HG03378 (cell line): ENCODE results near the gene CDK17.

Experiments used
- ATAC-seq: cut with Tn5 transposase; IDR thresholded peaks from one replicate; pipeline ENCODE4 v1.9.1; 2021; ENCODE audit warnings: mild to moderate bottlenecking, moderate library complexity; ENCODE audit not compliant: unreplicated experiment

The CDK17 gene

GRCh38 chr12:96271469-96272199 is 128.6 kb downstream of the CDK17 start:
- ATAC-seq = no peak

- ATAC-seq = no peak
Measured at GRCh38 chr12:96266238-96266637, 134.0 kb downstream of the CDK17 start.

GRCh38 chr12:96265836-96266235 is 134.4 kb downstream of the CDK17 start:
- ATAC-seq = no peak

- ATAC-seq = no peak
Measured at GRCh38 chr12:96265400-96265799, 134.8 kb downstream of the CDK17 start.

GRCh38 chr12:96263449-96263902 is 136.8 kb downstream of the CDK17 start:
- ATAC-seq = no peak

GRCh38 chr12:96261557-96261956 is 138.7 kb downstream of the CDK17 start:
- ATAC-seq = no peak

- ATAC-seq = no peak
Measured at GRCh38 chr12:96260644-96261043, 139.6 kb downstream of the CDK17 start.

GRCh38 chr12:96260231-96260630 is 140.0 kb downstream of the CDK17 start:
- no peak for ATAC-seq

- no peak for ATAC-seq
Measured at GRCh38 chr12:96258104-96258961, 141.9 kb downstream of the CDK17 start.

GRCh38 chr12:96257550-96258103 is 142.6 kb downstream of the CDK17 start:
- ATAC-seq = no peak

GRCh38 chr12:96256672-96257361 is 143.4 kb downstream of the CDK17 start:
- no peak for ATAC-seq

GRCh38 chr12:96255077-96255476 is 145.2 kb downstream of the CDK17 start:
- no peak for ATAC-seq

GRCh38 chr12:96250119-96250685 is 150.0 kb downstream of the CDK17 start:
- ATAC-seq = no peak

- ATAC-seq = no peak
Measured at GRCh38 chr12:96249196-96250118, 150.8 kb downstream of the CDK17 start.

GRCh38 chr12:96248136-96248931 is 151.9 kb downstream of the CDK17 start:
- ATAC-seq = no peak

GRCh38 chr12:96247563-96247962 is 152.7 kb downstream of the CDK17 start:
- ATAC-seq = no peak

- ATAC-seq = no peak
Measured at GRCh38 chr12:96246926-96247505, 153.2 kb downstream of the CDK17 start.

GRCh38 chr12:96244826-96245225 is 155.4 kb downstream of the CDK17 start:
- no peak for ATAC-seq

GRCh38 chr12:96242597-96242996 is 157.6 kb downstream of the CDK17 start:
- ATAC-seq = no peak
